Spleen (tissue), 11 donors: ENCODE measurements around the gene ZNHIT2. TPM values are rescaled to one million over a fixed set of nuclear protein-coding genes. Genes with fewer than 3 reads are reported as not detected.

Experiments used
- DNase-seq: peaks from one replicate; pipeline ENCODE4 v3.0.0-alpha.2; 2020
- H3K27ac ChIP-seq, 8 donors: fragments of 200-600 bp; sonication (generic) in 7 of 8; 1 replicate in 4 of 8; 2 replicates in 4 of 8; pipeline versions ENCODE4 v1.5.0 to v1.8.0; 2016 to 2021; ENCODE audit warnings: inconsistent platforms in 4 of 8, mild to moderate bottlenecking in 4 of 8, moderate library complexity in 1 of 8
- H3K27me3 ChIP-seq, 7 donors: fragments of 200-600 bp; sonication (generic) in 6 of 7; replicated peaks in 1 of 7; 1 replicate in 4 of 7; 2 replicates in 3 of 7; pipeline versions ENCODE4 v1.5.0 to v1.8.0; 2016 to 2021; ENCODE audit warnings: inconsistent platforms in 3 of 7, mild to moderate bottlenecking in 1 of 7
- H3K36me3 ChIP-seq, 6 donors: fragments of 200-600 bp; sonication (generic) in 5 of 6; 1 replicate in 4 of 6; 2 replicates in 2 of 6; pipeline versions ENCODE4 v1.5.0 to v1.8.0; 2016 to 2021; ENCODE audit warnings: inconsistent platforms in 2 of 6
- H3K4me1 ChIP-seq, 6 donors: fragments of 200-600 bp; sonication (generic) in 5 of 6; 1 replicate in 3 of 6; 2 replicates in 3 of 6; pipeline versions ENCODE4 v1.5.0 to v1.8.0; 2016 to 2021; ENCODE audit warnings: inconsistent platforms in 3 of 6
- H3K4me3 ChIP-seq, 8 donors: fragments of 200-600 bp; sonication (generic) in 7 of 8; 1 replicate in 4 of 8; 2 replicates in 4 of 8; pipeline versions ENCODE4 v1.5.0 to v1.8.0; 2016 to 2021; ENCODE audit warnings: inconsistent platforms in 4 of 8, mild to moderate bottlenecking in 4 of 8, moderate library complexity in 2 of 8
- H3K9me3 ChIP-seq, 8 donors: fragments of 200-600 bp; sonication (generic) in 7 of 8; 1 replicate in 4 of 8; 2 replicates in 4 of 8; pipeline versions ENCODE4 v1.5.0 to v1.8.0; 2016 to 2021; ENCODE audit warnings: inconsistent platforms in 4 of 8
- CTCF ChIP-seq, 11 experiments: fragments of 200-600 bp in 7 of 11; fragments of 450-650 bp in 4 of 11; sonication (generic) in 4 of 11; IDR thresholded peaks in 8 of 11; conservative IDR thresholded peaks in 3 of 11; 1 replicate in 7 of 11; 2 replicates in 4 of 11; pipeline versions ENCODE4 v1.4.0 to v1.8.0; 2016 to 2021; ENCODE audit warnings: antibody characterized with exemption in 11 of 11, inconsistent platforms in 4 of 11, mild to moderate bottlenecking in 1 of 11
- POLR2A ChIP-seq, 3 donors: fragments of 450-650 bp; IDR thresholded peaks; one replicate each; pipeline ENCODE4 v1.5.1; 2017; ENCODE audit warnings: antibody characterized with exemption in 3 of 3, mild to moderate bottlenecking in 1 of 3
- POLR2AphosphoS5 ChIP-seq, 3 donors: sonication (generic); formaldehyde crosslinking; IDR thresholded peaks; one replicate each; pipeline ENCODE4 v1.5.1; 2017; ENCODE audit warnings: antibody characterized with exemption in 3 of 3
- WGBS, 5 donors: extraction: QIAGEN DNeasy Blood & Tissue Kit in 3 of 5; methylation state at CpG; one replicate each; pipeline versions ENCODE4 v1.1.5 to v1.1.7; 2013 to 2018; 5-methylcytosine and 5-hydroxymethylcytosine counted together
- intact Hi-C: fragments of 100-400 bp; cut with DNase I; formaldehyde crosslinking; loops from one replicate; pipeline ENCODE4 v1.15.0; 2023; ENCODE audit warnings: low total_unique reads
- polyA plus RNA-seq, 3 donors: library from polyadenylated mRNA; stranded (reverse); fragments of 200-250 nt; gene quantifications; one replicate each; pipeline ENCODE4 v1.2.1, GENCODE V29; 2013
- total RNA-seq, 7 donors: library from RNA; depleted of rRNA in 3 of 7; stranded (reverse); fragments of >200 nt in 3 of 7; fragmentation: NEBNext Ultra II Directional in 4 of 7; extraction: Animal tissue kit (Norgen Biotek cat#: 25700) in 4 of 7; gene quantifications; one replicate each; pipeline versions ENCODE4 v1.1.0 to v1.2.1, GENCODE V29; 2016 to 2021
- donor health status: healthy with polysubstance abuse.
- donor health status: DM: no; HTN: no; CAD: no; lungs with moderate emphysema.
- donor health status: DM: no; HTN: no; CAD: no.
- donor health status: Bipolar disorder and iron deficiency.
- donor health status: healthy.
- donor health status: DM: no; HTN: no; CAD: no.
- donor health status: DM: yes; HTN: yes; CAD: no.

ZNHIT2 gene
- total and polyA plus RNA-seq, 10 donors = 7.9 to 21.1 (median 13.3) TPM

DNA sequence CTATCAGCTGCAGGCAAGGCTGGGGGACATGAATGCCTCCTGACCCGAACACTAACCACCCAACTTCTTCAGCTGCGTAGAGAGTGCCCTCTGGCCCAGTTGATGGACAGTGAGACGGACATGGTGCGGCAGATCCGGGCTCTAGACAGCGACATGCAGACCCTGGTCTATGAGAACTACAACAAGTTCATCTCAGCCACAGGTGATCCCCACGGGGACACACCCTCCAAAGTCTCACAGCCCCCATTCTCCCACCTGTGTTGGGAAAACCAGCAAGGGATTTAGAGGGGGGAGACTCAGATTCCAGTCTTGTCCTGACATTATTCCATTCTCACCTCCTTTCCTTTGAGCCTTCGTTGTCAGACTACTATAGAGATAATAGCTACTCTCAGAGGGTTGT is 20.6 kb downstream of the ZNHIT2 start:
- H3K4me3 ChIP-seq = peak overlapping the region; percentile 72 to 95 (median 90)
- no peak for TF ChIP-seq POLR2A (IDR thresholded peaks at IDR 0.05)
- TF ChIP-seq CTCF (IDR thresholded peaks at IDR 0.05 in 8 of 11, conservative IDR thresholded peaks at IDR 0.05 in 3 of 11) = no peak
- TF ChIP-seq POLR2AphosphoS5 (IDR thresholded peaks at IDR 0.05) = no peak
- H3K4me1 ChIP-seq = peaks cover 15 to 37% (median 23%) of the 10 kb centered on the region in 6 donors
- H3K9me3 ChIP-seq = no peaks in the 10 kb centered on the region
- intact Hi-C loops = no loop called here
- H3K27me3 ChIP-seq = no peaks in the 10 kb centered on the region
- no peak for DNase-seq
- H3K36me3 ChIP-seq = peaks cover 0 to 47% (median 4%) of the 10 kb centered on the region in 6 donors
- WGBS, 5 donors = 53 to 62% (median 57%) methylated on average over 8 of the region's 8 CpGs
- H3K27ac ChIP-seq = peak overlapping the region; percentile 73 to 96 (median 93)

DNA sequence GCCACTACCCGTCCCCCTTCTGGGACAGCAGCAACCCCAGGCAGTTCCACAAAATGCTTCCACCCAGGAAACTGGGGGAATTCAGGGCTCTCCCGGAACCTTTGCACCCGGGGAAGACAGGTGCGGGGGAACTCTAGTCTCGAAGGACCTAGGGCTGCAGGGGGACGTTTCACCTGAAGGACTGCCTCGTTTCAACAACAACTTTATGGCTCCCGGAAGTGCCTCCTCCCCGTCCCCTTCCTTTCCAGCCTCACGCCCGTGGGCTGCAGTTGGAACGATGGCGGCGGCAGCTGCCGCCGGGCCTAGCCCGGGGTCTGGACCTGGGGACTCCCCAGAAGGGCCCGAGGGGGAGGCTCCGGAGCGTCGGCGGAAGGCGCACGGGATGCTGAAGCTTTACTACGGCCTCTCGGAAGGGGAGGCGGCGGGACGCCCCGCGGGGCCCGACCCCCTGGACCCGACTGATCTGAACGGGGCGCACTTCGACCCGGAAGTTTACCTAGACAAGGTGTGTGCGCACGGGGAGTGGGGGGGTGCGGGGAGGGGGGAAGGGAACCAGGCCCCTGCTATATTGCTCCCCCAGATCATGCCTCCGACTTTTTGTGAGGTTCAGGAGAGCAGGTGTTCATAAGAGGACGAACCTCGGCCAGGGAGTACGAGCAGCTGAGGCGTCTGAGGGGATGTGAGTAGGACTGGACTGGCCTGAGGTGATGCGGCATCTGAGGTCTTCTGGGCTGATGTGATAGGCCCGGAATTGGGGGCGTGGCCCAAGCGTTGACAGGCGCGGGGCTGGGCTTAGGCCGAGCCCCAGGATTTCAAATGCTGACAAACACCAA is 21.3 kb downstream of the ZNHIT2 start, which contains the start of gene VPS51:
TSS of gene VPS51 (plus strand) at position 241 of the 833 bp plus-strand sequence. CDS start at position 278, 37 bp downstream.
- Histone ChIP-seq H3K4me1 (peaks cover 15 to 37% (median 23%) of the 10 kb centered on the region in 6 donors), H3K27ac (peak within 1 kb of the TSS; percentile 73 to 96 (median 93)), H3K36me3 (peaks cover 0 to 40% (median 4%) of the 10 kb centered on the region in 6 donors), H3K27me3 (no peaks in the 10 kb centered on the region), H3K9me3 (no peaks in the 10 kb centered on the region), H3K4me3 (peak within 1 kb of the TSS; percentile 72 to 95 (median 90))
- DNase-seq = peak; percentile 95
- TF ChIP-seq POLR2A (IDR thresholded peaks at IDR 0.05) (peak; percentile 19 to 88 (median 47)), CTCF (IDR thresholded peaks at IDR 0.05 in 8 of 11, conservative IDR thresholded peaks at IDR 0.05 in 3 of 11) (peak in 9 of 11 experiments; percentile 18 to 40 (median 31)), POLR2AphosphoS5 (IDR thresholded peaks at IDR 0.05) (peak; percentile 82 to 90 (median 89))
- intact Hi-C loops = no loop called here
- WGBS, 5 donors = 0 to 1% (median 1%) methylated on average over 4 to 52 of the region's 52 CpGs

- peak overlapping the region in 4 of 8 donors; percentile 89 to 95 (median 93) for H3K4me3 ChIP-seq
- intact Hi-C loops = no loop called here
Measured at GRCh38 chr11:65095427-65095826, 22.1 kb downstream of the ZNHIT2 start.

More at GRCh38 chr11:65095427-65095826, 22.1 kb downstream of the ZNHIT2 start:
- WGBS, 5 donors = 83 to 88% (median 86%) methylated on average over 22 of the region's 22 CpGs
- no peak for DNase-seq
- Histone ChIP-seq H3K27ac (peak overlapping the region in 6 of 8 donors; percentile 86 to 96 (median 94)), H3K36me3 (peaks cover 0 to 37% (median 4%) of the 10 kb centered on the region in 6 donors), H3K4me1 (peaks cover 15 to 37% (median 23%) of the 10 kb centered on the region in 6 donors), H3K9me3 (no peaks in the 10 kb centered on the region), H3K27me3 (no peaks in the 10 kb centered on the region)
- TF ChIP-seq CTCF (IDR thresholded peaks at IDR 0.05 in 8 of 11, conservative IDR thresholded peaks at IDR 0.05 in 3 of 11) (no peak), POLR2A (IDR thresholded peaks at IDR 0.05) (no peak), POLR2AphosphoS5 (IDR thresholded peaks at IDR 0.05) (no peak)
